Right ventricle myocardium superior (tissue), 1 donor: ENCODE measurements around the gene CLEC18A. TPM values are rescaled to one million over a fixed set of nuclear protein-coding genes. Genes with fewer than 3 reads are reported as not detected.
"Not testable (repeated sequence)": the region's sequence is repeated elsewhere in the genome, so short reads cannot be mapped to it uniquely, and the experiment has no call there.

Experiments
- ATAC-seq: fragments of 200-7000 bp; cut with Tn5 transposase; one replicate; pipeline ENCODE4 v1.9.1; 2020; ENCODE audit warnings: mild to moderate bottlenecking; ENCODE audit not compliant: poor library complexity
- DNase-seq: peaks from one replicate; pipeline ENCODE4 v3.0.0-alpha.2; 2020
- intact Hi-C: fragments of 100-400 bp; cut with DNase I; formaldehyde crosslinking; loops from one replicate; pipeline ENCODE4 v1.11.2; 2022
- long read RNA-seq: library from polyadenylated mRNA; unstranded; transcript quantifications from one replicate; pipeline ENCODE4 v2.0.0, GENCODE V29; 2021
- total RNA-seq: library from RNA; stranded (reverse); fragmentation: NEBNext Ultra II Directional; extraction: Animal tissue kit (Norgen Biotek cat#: 25700); gene quantifications from one replicate; pipeline ENCODE4 v1.2.1, GENCODE V29; 2021
- donor health status: DM: no; HTN: yes; CAD: no; lungs with severe emphysema.

Gene CLEC18A
- total RNA-seq = 0.24 TPM
- long read RNA-seq = 0 reads

DNA sequence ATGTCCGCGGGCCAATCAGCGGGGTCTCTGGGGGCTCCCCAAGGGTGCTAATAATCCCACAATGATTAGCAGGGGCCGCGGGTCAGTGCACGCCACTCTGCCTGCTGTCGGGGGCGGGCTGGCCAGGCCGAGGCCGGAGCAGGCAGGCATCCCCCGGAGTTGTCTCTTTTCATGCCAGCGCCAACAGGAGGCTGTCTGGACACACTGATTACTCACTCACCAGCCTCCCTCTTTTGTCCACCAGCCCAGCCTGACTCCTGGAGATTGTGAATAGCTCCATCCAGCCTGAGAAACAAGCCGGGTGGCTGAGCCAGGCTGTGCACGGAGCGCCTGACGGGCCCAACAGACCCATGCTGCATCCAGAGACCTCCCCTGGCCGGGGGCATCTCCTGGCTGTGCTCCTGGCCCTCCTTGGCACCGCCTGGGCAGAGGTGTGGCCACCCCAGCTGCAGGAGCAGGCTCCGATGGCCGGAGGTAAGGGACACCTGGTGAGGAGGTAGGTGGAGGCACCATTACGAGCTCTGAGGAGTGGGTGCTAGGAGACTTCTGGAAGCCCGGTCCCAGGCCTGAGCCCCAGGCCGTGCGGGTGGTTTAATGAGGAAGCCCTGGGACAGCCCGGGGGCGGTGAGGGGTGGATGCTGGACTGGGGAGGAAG lies at the start of gene CLEC18A:
TSS of gene CLEC18A (plus strand) at position 318 of the 655 bp plus-strand sequence. CDS start at position 351, 33 bp downstream.
- intact Hi-C loops, ATAC-seq, DNase-seq: not testable (repeated sequence)

DNA sequence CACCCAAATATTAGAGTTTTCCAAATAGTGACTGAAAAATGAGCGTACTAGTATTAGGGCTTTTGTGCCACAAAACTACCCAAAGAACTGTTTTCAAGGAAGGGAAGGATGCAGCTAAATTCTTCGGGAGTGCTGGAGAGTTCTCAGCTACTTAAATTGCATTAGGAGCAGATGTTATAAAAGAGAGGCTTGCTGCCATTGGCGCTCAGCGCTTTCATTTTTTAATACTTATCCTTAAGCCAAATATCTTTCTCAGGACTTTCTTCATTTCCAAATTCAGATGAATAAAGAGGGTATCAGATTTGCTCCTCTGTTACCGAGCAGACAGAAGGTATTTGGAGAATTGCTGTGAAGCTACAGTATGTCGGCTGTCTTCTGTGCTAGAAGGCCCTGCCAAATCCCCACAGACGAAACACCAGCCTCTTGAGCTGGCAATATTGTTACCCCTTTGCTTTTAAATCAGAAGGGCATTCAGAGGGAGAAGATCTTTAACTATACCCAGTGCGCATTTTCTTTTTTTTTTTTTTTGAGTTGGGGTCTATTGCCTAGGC lies 47.2 kb upstream of the CLEC18A start:
- no peak for ATAC-seq
- no peak for DNase-seq
- intact Hi-C loops = no loop called here

DNA sequence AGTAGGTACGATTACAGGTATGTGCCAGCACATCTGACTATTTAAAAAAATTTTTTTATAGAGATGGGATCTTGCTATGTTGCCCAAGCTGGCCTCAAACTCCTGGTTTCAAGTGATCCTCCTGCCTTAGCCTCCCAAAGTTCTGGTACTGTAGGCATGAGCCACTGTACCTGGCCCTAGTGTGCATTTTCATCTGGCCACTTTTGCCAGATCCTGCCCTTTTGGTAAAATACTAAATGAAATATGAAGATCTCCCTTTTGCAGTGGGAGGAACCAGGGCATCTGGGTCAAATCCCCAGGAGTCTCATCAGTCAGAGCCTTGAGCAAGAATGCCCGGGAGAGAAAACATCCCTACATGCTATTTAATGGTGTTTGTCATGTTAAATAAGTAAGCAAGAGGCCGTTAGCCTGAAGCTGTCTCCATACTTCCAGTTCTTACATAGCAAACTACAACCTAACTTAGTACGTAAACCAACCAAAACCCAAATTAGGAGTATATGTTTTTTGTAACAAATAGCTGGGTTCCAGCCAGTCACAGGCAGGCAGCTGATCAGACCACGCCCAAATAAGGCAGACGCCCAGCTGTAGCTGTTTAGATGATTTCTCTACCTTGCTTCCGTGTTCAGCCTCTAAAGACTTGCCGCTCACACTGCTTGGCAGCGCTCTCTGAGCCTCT lies 46.5 kb upstream of the CLEC18A start:
- ATAC-seq (no peak), DNase-seq (no peak)
- intact Hi-C loops = no loop called here

DNA sequence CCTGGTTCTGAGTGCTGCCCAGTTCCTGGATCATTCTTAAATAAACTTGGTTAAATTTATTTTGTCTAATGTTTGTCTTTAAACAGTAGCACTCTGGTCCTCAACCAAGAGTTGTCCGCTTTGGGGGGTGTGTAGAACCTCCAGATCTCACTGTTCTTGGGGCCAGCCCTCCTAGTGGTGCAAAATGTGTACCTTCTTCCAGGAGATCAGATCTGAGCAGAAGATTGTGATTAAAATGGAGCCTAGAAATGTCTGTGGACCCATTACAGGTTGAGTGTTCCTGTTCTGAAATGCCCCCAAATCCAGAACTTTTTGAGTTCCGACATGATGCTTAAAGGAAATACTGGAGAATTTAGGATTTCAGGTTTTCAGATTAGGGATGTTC lies 46.0 kb upstream of the CLEC18A start:
- DNase-seq = no peak
- intact Hi-C loops = no loop called here
- no peak for ATAC-seq

DNA sequence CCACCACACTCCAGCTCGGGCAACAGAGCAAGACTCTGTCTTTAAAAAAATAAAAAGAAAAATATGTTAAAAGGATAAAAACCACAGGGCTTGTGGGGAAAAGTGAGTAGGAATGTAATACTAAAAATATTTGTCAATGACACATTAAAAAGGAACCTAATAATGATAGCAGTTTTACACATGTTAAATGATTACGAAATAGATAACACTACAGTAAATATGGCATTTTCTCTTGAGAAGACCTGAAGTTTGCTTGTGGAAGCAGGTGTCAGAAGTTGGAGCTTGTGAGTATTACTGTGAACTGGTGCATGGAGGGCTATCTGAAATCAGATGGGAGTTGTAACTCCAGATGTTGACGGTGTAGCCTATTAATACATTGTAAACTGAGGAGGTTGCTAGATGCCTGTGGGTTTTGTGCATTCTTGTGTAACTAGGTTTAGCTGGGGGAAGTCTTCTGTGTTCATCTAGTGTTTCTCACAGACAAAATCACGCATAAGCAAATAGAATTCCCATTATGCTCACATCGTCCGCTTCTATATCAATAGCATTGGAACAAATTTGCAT lies 44.2 kb upstream of the CLEC18A start:
- intact Hi-C loops = no loop called here
- DNase-seq (no peak), ATAC-seq (no peak)

DNA sequence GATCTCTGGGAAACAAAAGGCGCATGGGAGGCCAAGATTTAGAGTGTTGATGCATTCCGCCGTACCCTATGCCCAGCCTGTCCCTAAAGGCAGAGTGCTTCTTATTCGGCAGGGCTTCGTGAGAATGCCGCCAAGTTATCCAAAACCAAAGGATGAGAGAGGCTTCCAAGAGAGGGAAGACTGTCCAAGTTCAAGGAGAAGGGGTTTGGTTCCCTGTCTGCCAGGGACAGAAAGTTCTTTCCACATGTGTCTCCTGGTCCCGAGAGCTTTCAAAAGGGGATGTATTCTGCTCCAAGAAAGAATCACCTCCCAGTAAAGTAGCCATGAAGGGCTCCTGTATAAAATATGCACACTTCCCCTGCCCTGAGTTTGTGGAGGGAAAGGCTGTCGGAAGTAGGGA lies 42.1 kb upstream of the CLEC18A start:
- ATAC-seq (no peak), DNase-seq (no peak)
- intact Hi-C loops = no loop called here

DNA sequence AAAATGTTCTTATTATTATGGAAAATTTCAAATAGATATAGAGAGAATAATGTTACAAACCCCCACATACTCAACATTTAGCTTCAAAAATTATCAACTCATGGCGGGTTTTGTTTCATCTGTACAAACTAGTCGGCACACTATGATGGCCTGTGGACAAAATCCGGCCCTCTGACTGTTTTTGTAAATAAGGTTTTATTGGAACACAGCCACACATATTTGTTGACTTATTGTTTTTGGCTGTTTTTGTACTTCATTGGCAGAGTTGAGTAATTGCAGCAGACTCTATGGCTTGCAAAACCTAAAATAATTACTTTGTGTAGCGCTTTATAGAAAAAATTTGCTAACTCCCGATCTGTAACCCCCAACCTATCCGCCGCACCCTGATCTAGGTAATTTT lies 41.4 kb upstream of the CLEC18A start:
- intact Hi-C loops = no loop called here
- DNase-seq (no peak), ATAC-seq (no peak)

DNA sequence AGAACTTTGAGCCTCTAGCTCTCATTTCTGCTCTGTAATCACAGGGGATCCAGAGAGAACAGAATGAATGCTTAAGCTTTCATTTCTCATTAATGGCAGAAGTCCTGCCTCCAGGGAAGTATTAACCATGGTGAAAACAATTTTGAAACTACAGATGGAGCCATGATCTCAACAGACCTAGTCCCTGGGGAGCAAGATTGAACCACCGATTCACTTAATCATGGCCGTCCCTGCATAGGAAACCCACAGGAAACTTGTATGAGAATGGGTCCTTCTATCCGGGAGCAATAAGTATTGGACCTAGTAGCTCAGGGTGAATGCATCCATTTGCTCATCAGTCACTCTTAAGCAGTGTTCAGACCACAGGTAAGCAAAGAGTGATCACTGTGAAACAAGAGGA lies 40.2 kb upstream of the CLEC18A start:
- no peak for ATAC-seq
- DNase-seq = no peak
- intact Hi-C loops = no loop called here

DNA sequence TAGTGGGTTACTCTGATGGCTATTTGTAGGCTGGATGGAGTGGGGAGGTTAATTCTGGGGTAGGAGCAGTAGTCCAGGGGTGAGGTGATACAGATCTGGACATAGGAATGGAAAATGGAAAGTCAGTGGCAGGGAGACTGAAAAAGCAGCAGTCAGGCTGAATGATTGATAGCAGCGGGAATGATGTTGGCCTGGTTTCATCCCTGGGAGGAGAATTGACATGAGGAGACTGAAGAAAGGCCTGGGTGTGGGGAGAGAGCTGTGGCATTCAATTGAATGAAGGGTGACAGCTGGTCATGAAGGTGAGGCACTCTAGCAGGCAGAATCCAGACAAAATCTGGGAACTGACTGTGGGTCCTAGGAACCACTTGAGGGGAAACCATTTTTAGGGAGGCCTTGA lies 34.7 kb upstream of the CLEC18A start:
- DNase-seq (no peak), ATAC-seq (no peak)
- intact Hi-C loops = no loop called here

DNA sequence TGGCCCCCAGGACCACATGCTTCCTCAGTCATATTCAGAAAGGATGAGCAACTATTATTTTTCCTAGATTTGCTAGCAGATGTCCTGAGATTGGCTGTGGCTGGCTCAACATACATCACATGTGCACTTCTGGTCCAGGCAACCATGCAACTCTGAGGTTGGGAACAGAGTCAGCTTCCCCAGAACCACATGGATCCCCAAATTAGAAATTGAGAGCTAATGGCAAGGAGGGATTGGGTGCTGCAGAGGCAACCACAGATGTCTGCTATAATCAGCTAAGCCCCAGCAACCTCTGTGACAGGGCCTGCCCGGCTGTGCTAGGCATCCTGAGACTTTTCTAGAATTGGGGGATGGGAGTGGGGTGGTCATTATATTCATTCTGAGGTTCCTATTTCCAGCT lies 33.8 kb upstream of the CLEC18A start:
- intact Hi-C loops = no loop called here
- DNase-seq = no peak
- ATAC-seq = no peak

DNA sequence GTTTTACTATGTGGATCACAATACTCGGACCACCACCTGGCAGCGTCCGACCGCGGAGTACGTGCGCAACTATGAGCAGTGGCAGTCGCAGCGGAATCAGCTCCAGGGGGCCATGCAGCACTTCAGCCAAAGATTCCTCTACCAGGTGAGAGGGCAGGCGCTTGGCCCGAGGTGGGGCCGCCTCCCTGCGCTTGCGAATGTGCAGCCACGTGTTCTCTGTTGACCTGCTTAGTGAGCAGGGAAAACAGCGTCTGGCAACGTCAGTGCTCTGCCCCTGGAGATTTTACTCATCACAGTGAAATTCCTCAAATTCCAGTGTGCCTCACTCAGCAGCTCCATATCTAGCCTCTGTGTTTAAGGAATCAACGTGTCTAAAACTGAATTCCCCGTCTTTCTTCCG lies 33.4 kb upstream of the CLEC18A start:
- DNase-seq = no peak
- peak; percentile 48 for ATAC-seq
- intact Hi-C loops = no loop called here

DNA sequence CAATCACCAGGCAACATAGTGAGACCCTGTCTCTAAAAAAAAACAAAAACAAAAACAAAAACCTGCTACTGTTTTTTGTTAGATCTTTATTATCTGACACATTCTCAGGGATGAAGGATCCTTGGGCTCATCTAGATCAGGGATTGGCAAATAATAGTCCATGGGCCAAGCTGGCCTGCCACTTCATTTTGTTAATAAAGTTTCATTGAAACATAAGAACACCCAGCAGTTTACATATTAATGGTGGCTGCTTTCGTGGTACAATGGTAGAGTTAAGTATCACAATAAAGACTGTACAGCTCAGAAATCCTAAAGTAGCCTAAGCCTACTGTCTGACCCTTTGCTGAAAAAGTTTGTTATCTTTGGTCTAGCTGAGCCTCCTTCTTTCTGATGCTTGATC lies 32.9 kb upstream of the CLEC18A start:
- intact Hi-C loops = no loop called here
- no peak for ATAC-seq

DNA sequence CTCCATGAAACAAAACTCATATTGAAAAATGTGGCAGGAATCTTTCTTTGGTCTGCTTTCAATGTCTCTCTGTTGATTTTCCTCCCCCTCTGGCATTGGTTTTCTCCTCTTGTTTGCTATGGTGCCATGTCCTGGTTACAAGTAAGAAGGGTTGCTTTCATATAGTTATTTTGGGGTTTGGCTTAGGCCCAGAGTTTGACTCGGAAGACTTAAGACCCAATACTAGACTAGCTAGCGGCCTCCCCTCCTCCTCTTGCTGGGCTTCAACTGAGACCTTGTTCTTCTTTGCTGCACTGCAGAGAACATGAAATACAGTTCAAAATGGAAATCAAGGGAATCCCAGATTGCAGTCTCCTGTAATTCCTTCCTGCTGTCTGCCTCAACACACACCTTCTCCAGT lies 30.0 kb upstream of the CLEC18A start:
- DNase-seq (no peak), ATAC-seq (no peak)

More for the DNA sequence above, 32.9 kb upstream of the CLEC18A start:
- no peak for DNase-seq

DNA sequence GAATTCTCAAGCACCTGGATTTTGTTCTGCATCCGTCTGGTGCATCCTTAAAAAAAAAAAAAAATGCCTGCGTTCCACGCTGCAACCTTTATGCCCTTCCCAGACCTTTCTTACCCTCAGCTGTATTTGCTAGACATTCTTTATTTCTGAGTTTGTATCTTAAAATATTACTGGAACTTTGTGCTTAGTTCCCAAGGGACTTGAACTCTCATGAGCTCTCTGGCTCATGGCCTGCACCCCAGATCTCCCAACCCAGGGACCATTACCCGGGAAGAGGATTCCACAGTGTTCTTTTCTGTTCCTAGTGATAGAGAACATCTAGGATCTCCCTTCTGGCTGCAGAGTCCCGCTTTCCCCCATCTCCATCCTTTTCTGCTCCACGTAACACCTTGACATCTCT lies 28.9 kb upstream of the CLEC18A start:
- ATAC-seq (no peak), DNase-seq (no peak)
- intact Hi-C loops = loop anchor here (10.0 kb wide), 1 partner anchor 57 kb away; no protein-coding TSS in a partner anchor

More for the DNA sequence above, 30.0 kb upstream of the CLEC18A start:
- intact Hi-C loops = loop anchor here (10.0 kb wide), 1 partner anchor 56 kb away; no protein-coding TSS in a partner anchor

DNA sequence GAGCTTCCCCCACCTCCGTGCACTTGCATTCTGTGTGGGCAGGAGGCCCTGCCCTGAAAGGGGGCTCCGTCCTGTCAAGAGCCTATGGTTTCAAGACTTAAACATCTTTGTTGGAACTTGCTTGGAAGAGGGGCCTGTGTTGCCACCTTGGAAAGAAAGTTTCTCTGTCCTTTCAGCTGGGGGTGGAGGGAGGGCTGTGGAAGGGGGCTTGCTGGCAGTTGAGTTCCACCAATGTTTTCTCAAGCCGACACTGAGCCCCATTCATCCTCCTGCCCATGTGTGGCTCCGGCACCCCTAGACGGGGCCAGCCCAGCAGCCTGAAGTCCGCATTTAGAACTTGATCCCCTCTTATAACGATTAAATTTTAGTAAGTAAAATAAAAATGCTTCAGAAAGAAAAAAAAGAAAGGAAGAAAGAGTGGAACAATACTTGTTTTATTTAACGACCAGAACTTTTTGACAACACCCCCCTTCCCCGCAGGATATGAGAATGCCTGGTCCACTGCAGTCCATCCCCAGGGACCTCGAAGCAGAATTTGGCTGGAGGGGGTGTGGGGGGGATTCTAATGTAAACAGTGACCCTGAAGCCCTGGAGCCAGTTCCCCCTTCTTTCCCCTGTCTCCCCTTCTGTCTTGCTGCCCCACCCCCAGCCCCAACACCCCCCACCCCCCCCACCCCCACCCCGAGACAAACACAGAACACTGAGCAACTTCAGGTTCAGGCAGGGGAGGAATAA lies 26.9 kb upstream of the CLEC18A start:
- intact Hi-C loops = loop anchor here (10.0 kb wide), 1 partner anchor 59 kb away; no protein-coding TSS in a partner anchor
- no peak for ATAC-seq

DNA sequence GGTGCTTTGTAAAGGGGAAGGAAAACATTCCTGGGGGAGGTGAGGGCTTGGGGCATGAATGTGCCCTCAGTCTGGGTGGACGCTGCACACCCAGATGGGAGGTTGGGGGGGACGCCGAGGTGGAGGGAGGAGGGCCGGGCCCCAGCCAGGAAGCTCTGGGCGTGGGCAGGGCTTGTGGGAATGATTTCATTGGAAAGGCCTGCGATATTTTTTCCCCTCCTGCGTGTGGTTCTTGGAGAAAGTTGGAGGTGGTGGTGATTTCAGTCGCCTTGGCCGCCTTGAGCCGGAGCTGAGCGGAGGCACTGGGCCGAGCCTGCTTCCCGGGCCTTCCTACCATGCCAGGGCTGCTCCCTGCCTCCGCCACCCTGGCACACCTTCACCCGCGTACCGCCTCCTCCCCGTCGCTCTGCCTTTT lies 26.4 kb upstream of the CLEC18A start:
- peak; percentile 67 for ATAC-seq
- peak; percentile 79 for DNase-seq
- intact Hi-C loops = loop anchor here (10.0 kb wide), 1 partner anchor 60 kb away; no protein-coding TSS in a partner anchor

More for the DNA sequence above, 26.9 kb upstream of the CLEC18A start:
- no peak for DNase-seq

DNA sequence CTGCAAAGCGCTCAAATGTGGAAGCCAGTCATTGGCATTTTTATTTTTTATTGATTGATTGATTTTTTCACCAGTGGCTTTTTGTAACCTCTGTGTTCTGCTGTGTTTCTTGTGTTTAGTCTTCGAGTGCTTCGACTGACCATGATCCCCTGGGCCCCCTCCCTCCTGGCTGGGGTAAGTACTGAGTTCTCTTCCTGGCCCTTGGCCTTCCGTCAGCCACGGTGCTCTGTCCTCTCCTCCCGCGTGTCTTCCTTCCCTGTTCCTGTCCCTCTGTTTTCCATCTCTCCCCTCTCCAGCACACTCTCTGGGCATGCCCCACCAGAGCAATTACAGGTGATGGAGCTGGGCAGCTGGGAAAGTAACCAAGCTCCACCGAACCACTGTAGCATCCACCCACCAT lies 25.8 kb upstream of the CLEC18A start:
- intact Hi-C loops = loop anchor here (10.0 kb wide), 1 partner anchor 61 kb away; no protein-coding TSS in a partner anchor
- no peak for ATAC-seq
- no peak for DNase-seq

DNA sequence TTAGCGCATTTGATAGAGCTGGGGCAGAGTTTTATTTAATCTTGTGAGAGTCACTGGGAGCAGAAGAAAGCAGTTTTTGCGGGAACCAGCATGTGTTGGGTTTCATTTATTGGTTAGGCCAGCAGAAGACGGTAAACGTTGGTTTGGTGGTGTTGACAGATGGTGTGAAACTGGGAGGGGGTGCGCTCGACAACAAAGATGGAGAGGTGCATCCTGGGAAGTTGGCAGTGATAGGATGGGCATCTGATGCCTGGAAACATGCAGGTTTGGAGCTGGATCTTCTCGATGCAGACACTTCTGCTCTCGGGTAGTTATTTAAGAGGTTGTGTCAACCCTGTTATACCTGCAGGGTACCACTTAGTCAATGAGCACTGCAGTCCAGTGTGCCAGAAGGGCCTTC lies 24.9 kb upstream of the CLEC18A start:
- intact Hi-C loops = loop anchor here (10.0 kb wide), 1 partner anchor 61 kb away; no protein-coding TSS in a partner anchor
- ATAC-seq (no peak), DNase-seq (no peak)
